Hematopoietic multipotent progenitor cell treated with erythropoietin and hydrocortisone succinate and interleukin-3 and kit ligand, for 6 days (in vitro differentiated cells): ENCODE results near the gene RGS12.

ENCODE experiments used
- DNase-seq: peaks from one replicate; pipeline ENCODE4 v3.0.0-alpha.2; 2015

Gene RGS12

DNA sequence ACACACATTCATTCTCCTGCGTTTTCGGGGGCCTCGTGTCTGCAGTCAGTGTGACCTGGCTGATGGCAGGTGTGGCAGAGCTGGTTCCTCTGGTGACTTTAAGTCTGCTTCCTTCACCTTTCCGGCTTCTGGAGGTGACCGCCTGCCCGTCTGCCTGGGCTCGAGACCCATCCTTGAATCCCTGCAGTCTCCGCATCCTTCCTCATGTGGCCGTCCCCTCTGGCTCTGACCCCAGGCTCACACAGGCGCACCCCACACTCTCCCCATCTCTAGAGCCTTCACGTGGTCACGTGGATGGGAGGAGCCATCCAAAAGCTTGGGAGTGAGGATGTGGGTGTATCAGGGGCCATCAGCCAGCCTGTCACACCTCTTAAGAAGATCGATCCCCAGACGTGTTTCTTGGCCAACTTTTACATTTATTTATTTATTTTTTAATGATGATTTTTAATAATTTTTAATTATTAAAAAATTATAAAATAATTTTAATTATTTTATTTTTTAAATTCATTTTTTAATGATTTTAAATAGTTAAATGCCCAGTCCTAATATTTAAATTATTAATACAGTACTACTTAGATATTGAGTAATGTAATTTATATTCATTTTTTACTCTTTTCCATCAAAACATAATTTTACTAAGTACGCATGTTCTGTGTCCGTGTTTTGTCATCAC, 20.9 kb downstream of the RGS12 start:
- no peak for DNase-seq

DNA sequence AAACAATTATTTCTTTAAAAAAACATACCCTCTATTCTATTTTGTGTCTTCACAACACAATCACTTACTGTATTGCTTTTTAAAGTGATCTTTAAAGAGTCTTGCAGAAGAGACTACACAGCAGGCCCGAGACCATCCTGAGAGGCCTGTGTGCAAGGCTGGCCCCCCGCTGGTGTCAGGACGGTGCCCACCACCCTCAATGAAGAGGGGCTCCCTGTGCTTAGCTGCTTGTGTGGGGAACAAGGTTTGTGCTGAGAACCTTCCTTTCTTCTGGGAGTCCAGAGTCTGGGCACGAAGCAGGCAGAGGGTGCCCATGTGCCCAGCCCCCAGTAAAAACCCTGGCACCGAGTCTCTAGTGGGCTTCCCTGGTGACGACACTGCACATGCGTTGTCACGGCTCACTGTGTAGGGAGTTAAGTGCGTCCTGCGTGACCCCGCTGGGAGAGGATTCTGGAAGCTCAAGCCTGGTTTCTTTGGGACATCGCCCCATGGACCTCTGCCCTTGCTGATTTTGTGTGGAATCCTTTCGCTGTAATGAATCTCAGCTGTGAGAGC, 22.0 kb downstream of the RGS12 start:
- DNase-seq = no peak

GRCh38 chr4:3315566-3315965, 22.7 kb downstream of the RGS12 start:
- DNase-seq = no peak

- DNase-seq = no peak
These were observed 23.3 kb downstream of the RGS12 start for GRCh38 chr4:3316146-3316545.

DNA sequence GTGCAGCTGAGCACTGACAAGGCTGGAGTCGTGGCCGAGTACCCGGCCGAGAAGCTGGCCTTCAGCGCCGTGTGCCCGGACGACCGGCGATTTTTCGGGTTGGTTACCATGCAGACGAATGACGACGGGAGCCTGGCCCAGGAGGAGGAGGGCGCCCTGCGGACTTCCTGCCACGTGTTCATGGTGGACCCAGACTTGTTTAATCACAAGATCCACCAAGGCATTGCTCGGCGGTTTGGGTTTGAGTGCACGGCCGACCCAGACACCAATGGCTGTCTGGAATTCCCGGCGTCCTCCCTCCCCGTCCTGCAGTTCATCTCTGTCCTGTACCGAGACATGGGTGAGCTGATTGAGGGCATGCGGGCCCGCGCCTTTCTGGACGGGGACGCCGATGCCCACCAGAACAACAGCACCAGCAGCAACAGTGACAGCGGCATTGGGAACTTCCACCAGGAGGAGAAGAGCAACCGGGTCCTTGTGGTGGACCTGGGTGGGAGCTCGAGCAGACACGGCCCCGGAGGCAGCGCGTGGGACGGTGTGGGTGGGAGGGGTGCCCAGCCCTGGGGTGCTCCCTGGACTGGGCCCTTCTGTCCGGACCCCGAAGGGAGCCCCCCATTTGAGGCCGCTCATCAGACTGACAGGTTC, 24.3 kb downstream of the RGS12 start:
- no peak for DNase-seq

DNA sequence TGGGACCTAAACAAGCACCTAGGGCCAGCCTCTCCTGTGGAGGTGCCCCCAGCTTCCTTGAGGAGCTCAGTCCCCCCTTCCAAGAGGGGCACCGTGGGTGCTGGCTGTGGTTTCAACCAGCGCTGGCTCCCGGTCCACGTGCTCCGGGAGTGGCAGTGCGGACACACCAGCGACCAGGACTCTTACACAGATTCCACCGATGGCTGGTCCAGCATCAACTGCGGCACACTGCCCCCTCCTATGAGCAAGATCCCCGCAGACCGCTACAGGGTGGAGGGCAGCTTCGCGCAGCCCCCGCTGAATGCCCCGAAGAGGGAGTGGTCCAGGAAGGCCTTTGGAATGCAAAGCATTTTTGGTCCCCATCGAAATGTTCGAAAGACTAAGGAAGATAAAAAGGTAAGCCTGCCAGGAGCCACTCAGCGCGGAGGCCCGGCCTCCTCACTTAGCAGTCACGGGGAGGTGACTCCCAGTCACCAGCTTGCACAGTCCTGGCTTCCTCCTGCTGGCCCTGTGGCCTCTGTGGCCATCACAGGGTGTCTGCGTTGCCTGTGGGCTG, 24.9 kb downstream of the RGS12 start:
- no peak for DNase-seq

- DNase-seq = no peak
These were observed 25.8 kb downstream of the RGS12 start for GRCh38 chr4:3318561-3319021.

DNA sequence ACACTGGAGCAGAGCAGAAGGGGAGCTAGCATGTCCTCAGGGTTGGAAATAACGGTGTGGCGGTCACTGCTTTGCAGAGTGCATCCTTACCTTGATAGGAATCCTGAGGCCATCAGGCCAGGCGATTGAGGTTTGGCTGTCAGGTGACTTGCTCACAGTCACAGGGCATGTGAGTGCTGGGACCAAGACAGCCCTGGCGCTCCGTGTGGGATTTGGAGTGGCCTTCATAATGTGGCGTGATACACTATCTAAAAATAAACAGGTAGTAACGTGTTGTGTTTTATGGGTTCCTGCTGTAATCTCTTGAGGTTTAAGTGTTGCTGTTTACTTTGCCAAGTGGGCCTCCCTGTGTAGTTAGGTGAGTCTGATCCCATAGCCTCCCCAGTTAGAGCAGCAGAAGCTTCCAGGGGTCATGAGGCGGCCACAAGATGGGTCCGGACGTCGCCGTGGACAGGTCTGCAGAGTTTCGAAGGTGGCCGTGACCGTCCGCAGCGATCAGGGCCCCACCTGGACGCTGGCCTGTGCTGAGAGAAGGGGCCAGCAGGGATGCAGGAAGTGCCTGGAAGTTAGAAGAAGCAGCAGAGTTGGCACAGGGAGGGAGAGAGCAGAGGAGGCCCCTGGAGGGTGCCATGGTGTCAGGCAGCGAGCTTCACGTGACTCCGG, 27.7 kb downstream of the RGS12 start:
- no peak for DNase-seq

DNA sequence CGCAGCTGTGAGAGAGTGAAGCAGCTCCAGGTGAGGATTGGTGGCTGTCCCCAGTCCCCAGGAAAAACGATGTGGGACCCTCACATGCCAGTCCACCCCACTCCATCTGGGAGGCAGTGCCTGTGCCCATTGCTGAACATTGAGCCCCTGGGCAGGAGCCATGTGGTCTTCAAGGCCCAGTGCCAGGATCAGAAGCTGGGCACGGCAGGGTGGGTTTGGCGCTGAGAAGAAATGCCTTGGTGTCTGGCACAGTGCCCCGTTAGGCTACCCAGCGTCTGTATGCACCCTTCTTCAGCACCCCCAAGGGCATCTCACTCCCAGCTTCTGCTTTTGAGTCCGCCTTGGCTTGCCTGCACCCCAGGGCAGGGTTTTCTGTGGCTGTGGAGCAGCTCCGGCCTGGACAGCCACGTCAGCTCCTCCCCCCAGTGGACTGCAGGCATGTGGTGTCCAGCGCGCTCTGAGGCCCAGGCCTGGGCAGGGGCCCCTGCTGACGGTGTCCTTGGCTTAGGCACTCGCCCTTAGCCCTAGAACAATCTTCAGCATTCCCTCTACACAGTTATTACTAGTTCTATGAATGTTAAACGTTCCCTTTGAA, 28.6 kb downstream of the RGS12 start:
- DNase-seq = no peak

DNA sequence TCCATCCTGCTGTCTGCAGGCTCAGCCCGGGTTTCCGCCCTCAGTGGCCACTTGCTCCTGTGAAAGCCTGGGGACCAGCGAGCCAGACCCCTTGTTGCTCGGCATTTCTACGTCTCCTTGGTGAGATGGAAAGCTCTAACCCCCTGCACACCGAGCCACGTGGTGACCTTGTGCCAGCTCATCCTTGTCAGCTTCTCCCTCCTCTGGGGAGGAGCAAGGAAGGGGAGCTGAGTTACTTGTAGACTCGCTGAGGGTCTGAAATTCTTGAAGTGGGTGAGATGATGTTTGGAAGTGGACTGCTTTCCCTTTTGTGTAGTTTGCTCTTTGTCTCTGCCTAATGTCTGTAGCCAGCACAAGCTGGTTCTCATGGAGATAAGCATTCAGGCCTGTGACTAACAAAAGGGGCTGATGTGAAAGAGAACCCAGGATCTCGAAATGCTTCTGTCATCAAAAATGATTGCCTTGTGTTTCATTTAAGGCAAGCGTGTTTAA, 29.3 kb downstream of the RGS12 start:
- no peak for DNase-seq

DNA sequence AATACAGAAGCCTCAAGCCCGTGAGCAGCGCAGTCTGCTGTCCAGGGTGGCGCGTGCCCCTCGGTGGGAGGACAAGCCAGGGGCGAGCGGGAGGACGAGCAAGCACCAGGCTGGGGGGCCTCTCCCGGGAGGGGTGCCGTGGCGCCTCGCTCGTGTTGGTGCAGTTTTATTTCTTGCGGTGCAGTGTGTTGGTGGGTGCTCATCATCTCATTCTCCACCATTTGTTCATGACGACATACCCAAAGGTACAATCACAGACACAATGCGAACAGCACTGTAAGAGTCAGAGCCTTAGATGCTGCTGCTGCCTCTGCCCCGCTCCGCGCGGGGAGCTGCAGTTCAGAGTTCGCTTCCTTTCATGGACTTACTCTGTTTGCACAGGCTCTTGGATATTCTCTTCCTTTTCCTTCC, 30.3 kb downstream of the RGS12 start:
- no peak for DNase-seq

GRCh38 chr4:3324093-3324815, 31.4 kb downstream of the RGS12 start:
- no peak for DNase-seq

DNA sequence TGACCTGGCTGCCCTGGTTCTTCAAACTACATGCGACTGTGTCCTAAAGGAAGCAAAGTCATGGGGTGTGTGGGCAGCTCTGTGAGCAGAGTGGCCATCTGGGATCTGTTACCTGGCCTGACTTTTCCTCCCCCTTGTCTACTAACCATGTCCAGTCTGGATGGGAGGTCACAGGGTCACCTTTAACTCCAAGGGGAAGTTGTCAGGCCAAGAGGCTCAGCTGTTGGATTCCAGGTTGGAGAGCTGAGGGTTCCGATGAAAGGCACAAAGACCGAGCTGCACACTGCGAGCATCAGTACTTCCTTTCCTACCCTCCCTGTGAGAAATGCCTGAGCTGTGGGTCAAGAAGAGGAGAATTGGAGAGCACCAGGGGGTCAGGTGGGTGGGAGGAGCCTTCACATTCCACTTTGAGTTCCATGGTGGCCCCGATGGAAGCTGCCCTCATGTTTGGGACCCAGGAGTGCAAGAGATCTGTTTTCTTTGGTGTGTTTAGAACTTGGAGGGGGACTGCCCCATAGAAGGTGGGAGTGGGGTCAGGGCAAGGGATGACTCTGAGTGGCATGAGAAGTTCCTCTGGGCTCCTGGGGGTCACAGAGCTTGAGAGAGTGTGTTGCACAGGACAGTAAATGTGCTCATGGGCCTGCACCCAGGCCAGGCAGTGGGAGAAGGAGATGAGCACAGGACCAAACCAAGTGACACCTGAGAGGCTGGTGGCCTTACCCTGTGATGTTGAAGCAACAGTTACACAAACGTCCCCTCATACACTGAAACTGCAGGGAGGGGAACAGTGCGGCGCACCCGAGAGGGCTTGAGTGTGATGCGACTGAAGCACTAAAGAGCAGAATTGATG, 36.2 kb downstream of the RGS12 start:
- no peak for DNase-seq

DNA sequence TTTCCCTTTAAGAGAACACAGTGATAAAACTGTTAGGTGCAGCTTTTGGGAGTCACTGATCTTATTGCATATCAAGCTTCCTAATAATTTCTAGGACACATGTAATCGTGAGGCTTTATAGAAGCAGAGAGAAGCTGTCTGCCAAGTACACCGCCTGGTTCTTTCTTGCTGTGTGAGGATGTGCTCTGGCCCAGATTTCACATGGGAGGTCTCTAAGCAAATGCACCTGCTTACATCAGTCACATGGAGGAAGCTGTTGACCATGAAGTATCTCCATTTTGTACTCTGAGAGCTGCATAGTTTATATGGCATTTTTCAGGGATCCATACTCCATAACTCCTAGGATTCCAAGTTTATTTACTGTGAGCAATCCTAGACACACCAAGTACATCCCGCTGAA, 37.1 kb downstream of the RGS12 start:
- no peak for DNase-seq

GRCh38 chr4:3330707-3331106, 37.9 kb downstream of the RGS12 start:
- DNase-seq = peak; percentile 16

- DNase-seq = no peak
These were observed 38.9 kb downstream of the RGS12 start for GRCh38 chr4:3331511-3332394.

DNA sequence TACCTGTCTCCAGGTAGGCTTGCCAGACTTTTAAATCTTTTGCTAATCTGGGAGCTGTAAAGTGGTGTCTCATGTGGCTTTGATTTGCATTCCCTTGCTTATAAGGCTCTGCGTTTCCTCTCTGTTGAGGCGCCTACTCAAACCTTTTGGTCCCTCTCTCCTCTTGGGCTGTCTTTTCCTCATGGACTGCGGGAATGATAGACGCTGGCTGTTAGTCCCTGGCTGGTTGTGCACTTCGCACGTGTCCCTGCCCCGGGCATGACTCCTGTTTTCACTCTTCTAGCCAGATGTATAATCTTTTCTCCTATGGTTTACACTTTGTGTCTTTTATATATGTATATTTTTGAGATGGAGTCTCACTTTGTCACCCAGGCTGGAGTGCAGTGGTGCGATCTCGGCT, 39.7 kb downstream of the RGS12 start:
- no peak for DNase-seq

- no peak for DNase-seq
These were observed 41.5 kb downstream of the RGS12 start for GRCh38 chr4:3334316-3334715.

GRCh38 chr4:3335385-3335784, 42.6 kb downstream of the RGS12 start:
- no peak for DNase-seq

GRCh38 chr4:3335982-3336381, 43.2 kb downstream of the RGS12 start:
- DNase-seq = no peak
